NCI-H69 (cell line): Measurements from ENCODE around the gene FAM47A.

Experiments used
- DNase-seq: peaks from one replicate; lab custom pipeline; 2025; lab: John Stamatoyannopoulos, UW

Gene FAM47A

GRCh38 chrX:34132028-34132427 is at the start of gene FAM47A:
FAM47A (minus strand) TSS chrX:34132314; CDS start chrX:34132278, 36 bp downstream.
- no peak for DNase-seq

- no peak for DNase-seq
Measured at GRCh38 chrX:34147345-34147744, 15.2 kb upstream of the FAM47A start.

- no peak for DNase-seq
Measured at GRCh38 chrX:34146906-34147305, 14.8 kb upstream of the FAM47A start.

- no peak for DNase-seq
Measured at GRCh38 chrX:34144246-34144645, 12.1 kb upstream of the FAM47A start.

GRCh38 chrX:34140816-34141215 is 8.7 kb upstream of the FAM47A start:
- DNase-seq, result no peak

- no peak for DNase-seq
Measured at GRCh38 chrX:34130980-34131744, 952 bp downstream of the FAM47A start.

- no peak for DNase-seq
Measured at GRCh38 chrX:34130501-34130900, 1.6 kb downstream of the FAM47A start.

- no peak for DNase-seq
Measured at GRCh38 chrX:34126011-34126410, 6.1 kb downstream of the FAM47A start.

- DNase-seq, result no peak
Measured at GRCh38 chrX:34119122-34119521, 13.0 kb downstream of the FAM47A start.

GRCh38 chrX:34112459-34112858 is 19.7 kb downstream of the FAM47A start:
- DNase-seq, result no peak
